Inferior parietal cortex (tissue), 1 donor: ENCODE data around the gene PHF2.

Experiments
- DNase-seq: peaks from one replicate; pipeline ENCODE4 v3.0.0-alpha.2; 2016; ENCODE audit errors: extremely low spot score

The PHF2 gene

GRCh38 chr9:93576258-93577077 is at the start of gene PHF2:
Gene PHF2 (plus strand): TSS chr9:93576584. CDS start chr9:93576774, 190 bp downstream.
- DNase-seq, result no peak

GRCh38 chr9:93531374-93531773 is 45.0 kb upstream of the PHF2 start:
- DNase-seq, result no peak

DNA sequence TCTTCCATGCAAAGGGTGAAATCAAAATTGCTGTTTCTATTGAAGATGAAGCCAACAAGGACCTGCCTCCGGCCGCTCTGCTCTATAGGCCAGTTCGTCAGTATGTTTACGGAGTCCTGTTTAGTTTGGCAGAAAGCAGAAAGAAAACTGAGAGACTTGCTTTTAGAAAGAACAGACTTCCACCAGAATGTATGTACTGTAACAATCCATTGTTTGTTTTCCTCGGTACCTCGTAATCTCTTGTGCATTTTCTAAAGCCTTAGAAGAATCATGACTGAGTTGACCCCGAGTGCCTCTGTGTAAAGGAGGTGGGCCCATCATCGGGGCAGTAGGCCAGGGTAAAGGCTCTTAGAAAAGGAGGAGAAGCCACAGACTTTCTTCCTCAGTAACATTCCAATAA is 44.2 kb upstream of the PHF2 start:
- DNase-seq, result no peak

GRCh38 chr9:93533863-93534262 is 42.5 kb upstream of the PHF2 start:
- DNase-seq, result no peak

- no peak for DNase-seq
These were observed 40.2 kb upstream of the PHF2 start for GRCh38 chr9:93536167-93536566.

- DNase-seq, result no peak
These were observed 39.5 kb upstream of the PHF2 start for GRCh38 chr9:93536874-93537273.

- DNase-seq, result no peak
These were observed 36.1 kb upstream of the PHF2 start for GRCh38 chr9:93540305-93540704.

GRCh38 chr9:93541005-93541404 is 35.4 kb upstream of the PHF2 start:
- no peak for DNase-seq

DNA sequence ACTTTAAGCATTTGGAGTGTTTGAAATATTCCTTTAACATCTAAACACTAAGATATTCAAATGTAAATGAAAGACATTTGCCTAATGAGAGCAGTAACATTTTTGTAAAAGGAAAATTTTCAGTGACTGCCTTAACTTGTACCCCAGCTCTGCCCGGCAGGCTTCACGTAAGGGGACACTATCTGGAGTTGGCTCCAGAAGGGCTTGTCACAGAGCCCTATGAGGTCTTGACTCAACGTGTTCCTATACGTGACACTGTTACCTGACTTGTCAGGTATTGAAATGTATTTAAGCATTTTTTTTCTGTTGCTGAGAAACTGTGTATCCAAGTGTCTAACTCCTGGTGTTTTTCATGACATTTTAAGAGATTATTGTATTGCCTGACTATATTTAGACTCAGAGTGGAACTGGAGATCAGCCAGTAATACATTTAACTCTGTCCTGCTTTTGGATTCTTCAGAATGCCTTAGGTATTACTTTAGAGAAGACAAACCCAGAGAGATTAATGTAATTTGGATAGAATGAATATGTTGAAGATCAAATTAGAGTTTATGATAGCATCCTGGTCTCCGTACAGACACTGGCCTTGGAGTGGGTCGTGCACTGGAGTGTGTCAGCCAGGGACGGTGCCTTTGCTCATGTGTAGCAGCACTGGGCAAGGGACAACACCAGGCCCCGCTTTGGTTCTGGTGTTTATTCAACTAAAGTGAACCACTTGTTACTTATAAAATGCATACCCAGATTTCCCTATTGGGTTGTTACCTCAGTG is 34.6 kb upstream of the PHF2 start:
- no peak for DNase-seq

- no peak for DNase-seq
These were observed 33.3 kb upstream of the PHF2 start for GRCh38 chr9:93543117-93543516.

- DNase-seq, result no peak
These were observed 30.0 kb upstream of the PHF2 start for GRCh38 chr9:93546356-93546755.

- no peak for DNase-seq
These were observed 26.8 kb upstream of the PHF2 start for GRCh38 chr9:93549611-93550010.

DNA sequence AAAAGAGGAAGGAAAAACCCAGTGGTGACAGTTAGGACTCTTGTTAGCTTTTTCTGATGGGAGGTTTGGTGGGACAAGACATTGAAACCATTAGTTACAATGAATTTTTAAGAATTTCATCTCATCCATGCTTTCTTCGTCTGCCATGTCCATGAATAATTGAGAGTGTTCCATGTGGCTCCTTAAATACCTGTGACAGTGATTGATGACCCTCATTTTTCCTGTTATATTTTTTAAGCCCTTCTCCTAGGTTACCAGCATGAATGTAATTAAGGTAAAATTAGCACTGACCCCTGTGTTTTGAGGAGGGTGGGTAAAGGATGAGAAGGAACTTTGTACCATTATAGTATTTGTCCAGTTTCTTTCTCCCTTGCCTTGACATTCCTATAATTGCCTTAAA is 23.5 kb upstream of the PHF2 start:
- no peak for DNase-seq

GRCh38 chr9:93555370-93555769 is 21.0 kb upstream of the PHF2 start:
- DNase-seq, result no peak

DNA sequence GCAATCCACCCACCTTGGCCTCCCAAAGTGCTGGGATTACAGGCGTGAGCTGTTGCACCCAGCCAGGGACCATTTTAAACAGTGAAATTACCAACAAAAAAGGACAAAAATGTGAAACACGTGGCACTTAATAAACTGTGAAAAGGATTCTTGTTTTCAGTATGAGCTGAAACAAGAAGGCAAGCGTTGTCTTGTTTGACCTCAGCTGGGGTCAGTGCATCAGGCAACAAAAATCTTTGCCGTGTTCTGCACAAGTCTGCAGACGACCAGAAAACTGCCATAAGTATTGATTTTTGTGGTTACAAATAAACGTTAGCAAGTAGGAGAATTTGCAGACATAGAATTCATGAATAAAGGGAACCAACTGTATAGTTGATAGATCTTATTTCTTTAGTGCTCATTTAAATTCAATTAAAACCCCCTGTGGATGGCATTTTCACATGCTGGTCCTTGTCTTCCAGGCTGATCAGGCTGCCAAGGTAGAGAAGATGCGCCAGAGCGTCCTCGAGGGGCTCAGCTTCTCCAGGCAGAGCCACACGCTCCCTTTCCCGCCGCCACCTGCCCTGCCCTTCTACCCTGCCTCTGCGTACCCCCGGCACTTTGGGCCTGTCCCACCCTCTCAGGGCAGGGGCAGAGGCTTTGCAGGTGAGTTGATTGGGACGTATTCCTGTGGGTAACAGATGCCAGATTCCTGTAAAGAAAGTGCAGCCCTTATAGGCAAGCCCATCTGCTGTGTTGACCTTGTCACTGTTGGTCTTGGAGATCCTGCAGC is 18.8 kb upstream of the PHF2 start:
- DNase-seq, result no peak

- DNase-seq, result no peak
These were observed 17.9 kb upstream of the PHF2 start for GRCh38 chr9:93558503-93558902.

- DNase-seq, result no peak
These were observed 15.4 kb upstream of the PHF2 start for GRCh38 chr9:93560991-93561390.

DNA sequence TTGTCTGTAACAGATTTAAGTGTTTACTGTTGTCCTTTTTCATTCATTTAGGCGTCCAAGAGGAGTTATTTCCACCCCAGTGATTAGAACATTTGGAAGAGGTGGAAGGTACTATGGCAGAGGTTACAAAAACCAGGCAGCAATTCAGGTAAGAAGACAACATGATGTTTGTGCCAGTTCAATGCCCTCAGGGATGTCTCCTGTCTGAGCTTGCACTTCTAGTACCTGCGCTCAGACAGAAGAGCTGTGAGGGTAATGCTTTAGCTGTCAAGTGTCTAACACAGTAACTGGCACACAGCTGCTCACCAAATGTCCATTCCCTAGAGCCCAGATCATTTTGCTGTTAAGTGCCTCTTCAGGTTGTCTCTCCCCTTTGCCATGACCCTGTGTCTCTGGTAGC is 14.2 kb upstream of the PHF2 start:
- DNase-seq, result no peak

DNA sequence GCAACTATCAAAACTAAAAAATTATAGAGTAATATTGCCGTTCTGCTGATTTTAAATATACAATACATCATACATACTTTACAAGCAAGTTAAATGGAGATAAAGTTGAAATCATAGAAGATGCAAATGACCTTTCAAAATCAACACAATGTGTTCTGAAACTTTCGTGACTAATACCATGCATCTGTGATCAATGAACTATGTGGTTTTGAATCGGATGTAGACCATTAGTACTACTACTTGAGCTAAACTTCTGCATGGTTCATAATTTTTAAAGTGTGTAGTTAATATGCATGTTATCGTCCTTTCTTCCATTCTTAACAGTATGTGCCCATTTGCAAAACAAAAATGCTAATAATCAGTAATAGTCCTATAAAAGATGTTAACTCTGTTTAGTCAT is 11.3 kb upstream of the PHF2 start:
- no peak for DNase-seq

DNA sequence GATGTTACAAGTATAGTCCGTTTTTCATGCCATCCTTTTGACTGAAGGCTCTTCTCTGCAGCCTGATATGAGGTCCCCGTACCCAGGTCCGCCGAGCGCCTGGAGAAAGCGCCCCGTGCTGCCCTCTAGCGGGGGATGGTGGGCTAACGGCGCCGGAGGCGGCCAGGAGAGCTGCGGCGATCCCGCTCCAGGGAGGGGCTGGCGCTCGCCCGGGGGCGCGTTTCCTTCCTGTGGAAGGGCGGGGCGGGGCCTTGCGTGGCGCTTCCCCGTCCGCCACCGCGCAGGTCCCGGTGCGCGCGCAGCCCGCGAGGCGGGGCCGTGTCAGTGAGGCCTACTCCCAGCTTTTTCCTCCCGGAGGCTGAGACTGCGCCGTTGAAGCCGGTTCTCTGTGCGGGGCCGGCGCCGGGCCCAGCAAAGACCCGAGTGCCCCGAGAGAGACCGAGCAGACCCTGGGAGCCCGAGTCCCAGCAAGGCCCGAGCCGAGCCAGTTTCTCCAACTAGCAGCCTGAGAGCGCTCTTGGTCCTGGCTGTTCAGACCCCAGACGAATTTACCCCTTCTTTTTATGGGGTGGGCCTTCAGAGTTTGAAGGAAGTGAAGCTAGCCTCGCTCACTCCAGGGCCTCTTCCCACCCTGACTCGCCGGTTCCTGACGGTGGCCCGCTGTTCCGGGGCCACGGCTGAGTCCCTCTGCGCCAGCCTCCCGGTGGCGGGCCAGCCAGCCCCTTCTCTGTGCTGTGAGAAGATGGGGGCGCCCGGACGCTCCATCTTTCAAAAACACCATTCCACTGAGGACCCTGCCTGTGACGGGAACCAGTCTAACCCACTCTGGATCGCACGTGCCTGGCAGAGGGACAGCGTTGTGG is 9.7 kb upstream of the PHF2 start:
- DNase-seq, result peak; percentile 98

DNA sequence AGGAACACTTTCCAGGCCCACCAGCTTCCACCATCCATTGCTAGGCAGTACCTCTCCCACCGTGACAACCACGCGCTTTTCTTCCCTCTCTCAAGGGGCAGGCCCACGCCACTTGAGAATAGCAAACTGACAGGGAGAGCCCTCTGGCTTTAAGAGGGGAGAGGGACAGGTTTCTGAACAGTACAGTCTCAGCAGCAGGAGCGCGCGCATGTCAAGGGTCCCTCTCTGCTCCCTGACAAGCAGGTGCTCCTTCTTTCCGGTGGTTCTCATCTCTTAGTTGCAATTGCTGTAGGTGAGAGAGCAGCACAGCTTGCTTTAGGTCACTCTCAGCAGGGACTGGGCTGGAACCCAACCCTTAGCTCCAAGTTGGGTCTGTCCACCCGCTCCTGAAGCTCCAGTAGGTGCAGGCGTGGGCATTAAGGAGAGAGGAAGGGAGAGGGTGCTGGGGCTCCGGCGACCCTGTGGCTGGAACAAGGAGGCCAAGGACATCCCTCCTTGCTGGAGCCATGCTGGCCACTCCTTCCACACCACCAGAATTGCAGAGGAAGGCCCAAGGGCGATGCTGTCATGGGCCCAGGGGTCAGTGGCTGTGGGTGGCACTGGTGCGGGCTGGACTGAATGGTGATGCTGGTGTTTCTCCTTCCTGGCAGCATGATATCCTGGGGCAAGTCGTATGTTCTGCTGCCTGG is 9.0 kb upstream of the PHF2 start:
- DNase-seq, result peak; percentile 11
